Fibroblast of pulmonary artery (primary cell): ENCODE measurements around the gene C10orf62.
"Not testable (repeated sequence)": the region's sequence is repeated elsewhere in the genome, so short reads cannot be mapped to it uniquely, and the experiment has no call there.

Source experiments
- DNase-seq: peaks from one replicate; pipeline ENCODE4 v3.0.0-alpha.2; 2010; ENCODE audit warnings: low read depth
- H3K4me3 ChIP-seq: replicated peaks from 2 replicates; pipeline ENCODE4 v1.5.1; 2011; ENCODE audit warnings: low read depth, mild to moderate bottlenecking, control low read depth, low read length, moderate library complexity
- CTCF ChIP-seq: IDR thresholded peaks from 2 replicates; pipeline ENCODE4 v1.5.1; 2011; ENCODE audit warnings: mild to moderate bottlenecking, control low read depth, low read length, inconsistent platforms; ENCODE audit errors: missing control alignments

The C10orf62 gene

DNA sequence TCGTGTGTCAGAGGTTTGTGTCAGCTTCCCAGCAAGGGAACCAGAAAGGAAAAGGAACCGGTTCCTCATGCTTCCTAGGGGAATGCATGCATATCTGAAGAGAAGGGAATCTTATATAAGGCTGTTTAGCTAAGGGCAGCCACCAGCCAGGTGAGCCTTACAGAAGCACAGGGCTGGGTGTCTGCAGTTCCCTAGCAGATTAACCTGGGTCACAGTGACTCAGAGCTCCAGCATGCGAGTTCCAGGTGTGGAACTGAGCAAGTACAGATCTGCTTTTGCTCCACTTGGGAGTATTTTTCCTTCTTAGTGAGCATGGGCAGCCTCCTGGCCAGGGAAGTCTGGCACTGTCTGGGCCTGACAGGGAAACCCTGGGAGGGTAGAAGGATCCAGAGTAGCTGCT, 17.9 kb upstream of the C10orf62 start:
- TF ChIP-seq CTCF = no peak
- DNase-seq = no peak
- no peak overlapping the region for H3K4me3 ChIP-seq

DNA sequence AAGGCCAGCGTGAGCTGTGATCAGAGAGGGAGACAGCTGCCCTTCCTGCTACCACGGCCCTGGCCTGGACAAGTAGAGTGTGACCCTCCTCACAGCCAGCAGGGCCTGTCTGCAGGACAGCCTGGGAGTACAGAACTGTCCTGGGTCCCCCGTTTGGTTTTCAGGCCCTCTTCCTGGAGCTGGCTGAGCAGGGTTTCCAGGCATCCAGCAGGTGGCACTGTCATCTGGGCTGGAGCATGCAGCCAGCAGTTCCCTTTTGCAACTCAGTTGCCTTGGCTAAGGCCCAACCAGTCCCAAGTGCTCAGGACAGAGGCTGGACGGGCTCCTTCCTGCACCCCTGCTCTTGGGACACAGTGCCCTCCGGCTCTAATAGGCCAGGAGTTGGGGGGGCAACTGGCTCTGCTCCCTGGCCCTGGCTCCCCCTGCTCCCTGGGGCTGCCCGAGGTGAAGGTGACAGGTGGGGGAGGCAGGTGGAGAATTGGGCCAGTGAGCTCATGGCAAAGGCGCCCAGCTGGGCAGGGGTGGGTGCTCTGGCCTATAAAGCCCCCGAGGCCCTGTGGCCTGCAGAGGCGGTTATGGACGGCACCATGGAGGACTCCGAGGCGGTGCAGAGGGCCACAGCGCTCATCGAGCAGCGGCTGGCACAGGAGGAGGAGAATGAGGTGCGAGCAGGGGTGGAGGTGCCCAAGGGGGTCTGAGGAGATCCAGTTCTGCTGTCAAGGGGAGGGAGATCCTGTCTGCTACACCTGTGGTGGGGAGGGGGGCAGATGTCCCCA, 17.1 kb upstream of the C10orf62 start, which contains the start of gene ANKRD2:
ANKRD2 (plus strand) TSS at position 566 of the 776 bp plus-strand sequence; CDS start at position 576, 10 bp downstream.
- DNase-seq = peak; percentile 85
- no peak within 1 kb of the TSS for H3K4me3 ChIP-seq
- peak; percentile 94 for TF ChIP-seq CTCF

DNA sequence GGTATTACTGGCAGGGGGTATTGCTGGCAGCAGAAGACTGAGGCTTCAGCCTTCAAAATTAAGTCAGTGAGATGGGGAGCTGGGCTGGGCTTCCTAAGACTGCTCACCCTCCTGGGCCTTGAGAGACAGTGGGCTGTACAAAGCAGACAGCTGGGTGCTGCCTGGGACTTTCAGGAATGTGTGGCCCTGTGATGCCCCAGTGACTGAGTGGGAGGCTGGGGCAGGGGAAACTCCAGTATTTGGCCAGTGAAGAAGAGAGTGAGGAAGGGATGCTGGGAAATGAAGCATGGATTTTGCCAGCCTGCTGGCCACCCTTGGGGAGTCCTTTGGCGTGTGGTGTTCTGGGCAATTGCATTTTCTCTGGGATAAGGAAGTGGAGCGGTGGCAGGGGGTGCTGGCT, 16.5 kb upstream of the C10orf62 start:
- no peak overlapping the region for H3K4me3 ChIP-seq
- no peak for TF ChIP-seq CTCF
- no peak for DNase-seq

GRCh38 chr10:97573672-97574071, 15.8 kb upstream of the C10orf62 start:
- no peak for DNase-seq
- no peak overlapping the region for H3K4me3 ChIP-seq
- no peak for TF ChIP-seq CTCF

DNA sequence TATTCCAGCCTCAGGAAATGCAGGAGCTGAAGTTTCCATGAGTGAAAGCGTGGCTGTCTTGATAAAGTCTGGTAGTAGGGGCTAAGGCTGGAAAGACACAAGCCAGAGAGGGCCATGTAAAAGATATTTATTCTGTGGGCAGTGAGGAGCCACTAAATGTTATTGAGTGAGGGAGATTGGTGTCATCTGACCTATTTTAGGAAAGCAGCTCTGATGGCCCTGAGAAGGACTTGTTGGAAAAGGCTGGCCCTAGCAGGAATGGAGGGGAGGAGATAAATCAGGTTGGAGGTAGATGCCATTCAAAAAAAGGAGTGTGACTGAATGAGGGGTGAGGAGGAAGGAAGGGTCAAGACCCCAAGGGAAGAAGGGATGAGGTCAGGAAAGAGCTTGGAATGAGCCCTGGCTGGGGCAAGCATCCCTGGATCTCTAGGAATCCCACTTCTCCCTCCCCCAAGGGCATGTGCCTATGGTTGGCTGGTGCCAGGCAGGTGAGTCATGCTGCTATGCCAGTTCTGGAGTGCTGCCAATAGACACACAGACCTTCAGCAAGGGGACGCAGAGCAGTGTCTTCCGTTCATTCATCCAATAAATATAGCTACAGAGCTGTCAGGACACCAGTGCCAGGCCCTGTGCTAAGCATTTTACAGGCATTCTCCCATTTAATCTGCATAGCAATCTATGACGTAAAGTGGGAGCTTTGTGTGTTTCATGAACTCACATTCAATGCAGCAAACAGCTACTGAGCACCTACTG, 15.0 kb upstream of the C10orf62 start:
- peak; percentile 72 for DNase-seq
- no peak for TF ChIP-seq CTCF
- no peak overlapping the region for H3K4me3 ChIP-seq

- no peak for TF ChIP-seq CTCF
- no peak overlapping the region for H3K4me3 ChIP-seq
- no peak for DNase-seq
Observed at GRCh38 chr10:97575127-97575668, 14.3 kb upstream of the C10orf62 start.

DNA sequence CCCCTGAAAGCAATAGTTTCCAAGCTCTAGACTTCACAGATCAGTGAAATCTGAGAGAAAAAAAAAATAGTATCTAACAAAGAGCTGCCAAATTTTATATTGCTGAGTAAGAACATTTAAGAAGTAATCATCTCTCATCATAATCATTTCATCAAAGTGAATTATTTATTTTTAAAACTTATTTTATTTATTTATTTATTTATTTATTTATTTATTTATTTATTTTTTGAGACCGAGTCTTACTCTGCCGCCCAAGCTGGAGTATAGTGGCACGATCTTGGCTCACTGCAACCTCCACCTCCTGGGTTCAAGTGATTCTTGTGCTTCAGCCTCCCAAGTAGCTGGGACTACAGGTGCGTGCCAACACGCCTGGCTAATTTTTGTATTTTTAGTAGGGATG, 13.0 kb upstream of the C10orf62 start:
- not testable (repeated sequence) for DNase-seq

More for the DNA sequence above, 13.0 kb upstream of the C10orf62 start:
- H3K4me3 ChIP-seq = not testable (repeated sequence)
